Measurements from ENCODE around the gene APCDD1L. TPM values are rescaled to one million over a fixed set of nuclear protein-coding genes. Genes with fewer than 3 reads are reported as not detected.

APCDD1L gene
- total and polyA plus RNA-seq, 2 experiments from 2014 or later = 16.6 to 25.6 TPM

DNA sequence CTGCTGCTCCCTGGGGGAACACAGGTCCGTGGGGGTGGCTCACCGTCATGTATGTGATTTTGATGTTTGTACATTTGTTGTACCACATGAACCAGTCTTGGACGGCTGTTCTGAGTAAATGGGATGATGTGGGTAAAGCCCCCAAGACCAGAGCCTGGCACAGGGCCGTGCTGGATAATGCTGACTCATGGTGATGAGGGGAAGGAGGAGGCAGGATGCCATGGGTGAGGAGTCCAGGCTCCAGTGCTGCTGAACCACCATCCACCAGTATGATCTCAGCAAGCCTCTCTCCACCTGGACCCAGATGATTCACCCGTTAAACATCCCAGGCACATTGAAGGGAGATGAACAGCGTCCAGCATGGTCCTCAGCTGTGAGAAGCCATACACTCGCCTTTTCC lies 9.6 kb upstream of the APCDD1L start:
- Histone ChIP-seq H3F3A (ENCODE audit: insufficient read depth) (peaks cover 13% of the 10 kb centered on the region; the same call in 1 of the 2 replicates), H4K20me1 (ENCODE audit: insufficient read depth) (no peaks in the 10 kb centered on the region), H3K9me2 (ENCODE audit: insufficient read depth) (no peaks in the 10 kb centered on the region), H3K9me3 (ENCODE audit: low read depth) (peaks cover 6% of the 10 kb centered on the region), H2AFZ (no peak overlapping the region), H3K9ac (peak overlapping the region; percentile 45; the same call in 1 of the 2 replicates), H3K79me2 (ENCODE audit: insufficient read depth) (no peaks in the 10 kb centered on the region), H3K4me1 (ENCODE audit: insufficient read depth) (peaks cover 21% of the 10 kb centered on the region), H3K36me3 (ENCODE audit: low read depth) (peaks cover 8% of the 10 kb centered on the region; the same call in 1 of the 2 replicates), H3K27ac (peak overlapping the region; percentile 77), H3K27me3 (replicated peaks; ENCODE audit: insufficient read depth) (no peaks in the 10 kb centered on the region), H3K4me3 (no peak overlapping the region), H3K4me2 (ENCODE audit: unreplicated experiment) (peak overlapping the region; percentile 18)
- 32 to 34% methylated on average over 7 of the region's 7 CpGs for WGBS, 2 experiments (ENCODE audit: low coverage in 1 of 2, low lambda C conversion rate in 2 of 2, missing lambda C conversion rate in 2 of 2)
- in situ Hi-C loops (cut with MboI) = no loop called here
- peak; percentile 66 for DNase-seq
- TF ChIP-seq EZH2 (IDR thresholded peaks at IDR 0.05; ENCODE audit: insufficient read depth, poor library complexity, severe bottlenecking) (no peak), EZH2phosphoT487 (IDR thresholded peaks at IDR 0.05; ENCODE audit: insufficient read depth, low read depth) (no peak)

DNA sequence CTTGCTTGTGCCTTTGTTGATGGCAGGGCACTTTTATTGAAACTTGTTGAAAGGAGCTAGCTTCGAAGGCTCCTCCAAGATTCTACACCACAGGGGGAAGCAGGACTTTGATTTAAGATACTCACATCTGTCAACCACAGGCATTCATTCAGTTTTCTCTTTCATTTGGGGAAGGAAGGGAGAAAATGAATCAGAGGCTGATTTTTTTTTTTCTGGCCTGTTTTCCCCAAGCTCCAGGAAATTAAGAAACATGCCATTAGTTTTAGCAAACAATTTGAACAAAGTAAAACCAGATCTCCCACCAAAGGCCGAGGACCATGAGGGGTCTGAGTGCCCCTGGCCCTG lies 8.7 kb upstream of the APCDD1L start:
- Histone ChIP-seq H2AFZ (peak overlapping the region; percentile 61; the same call in 1 of the 2 replicates), H3K4me1 (ENCODE audit: insufficient read depth) (peaks cover 21% of the 10 kb centered on the region), H3K27me3 (replicated peaks; ENCODE audit: insufficient read depth) (no peaks in the 10 kb centered on the region), H3K9me3 (ENCODE audit: low read depth) (peaks cover 6% of the 10 kb centered on the region), H3F3A (ENCODE audit: insufficient read depth) (peaks cover 13% of the 10 kb centered on the region; the same call in 1 of the 2 replicates), H3K79me2 (ENCODE audit: insufficient read depth) (no peaks in the 10 kb centered on the region), H3K9me2 (ENCODE audit: insufficient read depth) (no peaks in the 10 kb centered on the region), H3K4me3 (no peak overlapping the region), H3K36me3 (ENCODE audit: low read depth) (peaks cover 8% of the 10 kb centered on the region; the same call in 1 of the 2 replicates), H3K27ac (peak overlapping the region; percentile 77), H3K9ac (peak overlapping the region; percentile 45; the same call in 1 of the 2 replicates), H4K20me1 (ENCODE audit: insufficient read depth) (no peaks in the 10 kb centered on the region), H3K4me2 (ENCODE audit: unreplicated experiment) (peak overlapping the region; percentile 28)
- WGBS, 2 experiments (ENCODE audit: low coverage in 1 of 2, low lambda C conversion rate in 2 of 2, missing lambda C conversion rate in 2 of 2) = 21 to 28% methylated on average over 2 of the region's 2 CpGs
- peak; percentile 68 for DNase-seq
- in situ Hi-C loops (cut with MboI) = no loop called here
- no peak for TF ChIP-seq EZH2phosphoT487 (IDR thresholded peaks at IDR 0.05; ENCODE audit: insufficient read depth, low read depth)
- no peak for TF ChIP-seq EZH2 (IDR thresholded peaks at IDR 0.05; ENCODE audit: insufficient read depth, poor library complexity, severe bottlenecking)

- H3K9me2 ChIP-seq (ENCODE audit: insufficient read depth) = no peaks in the 10 kb centered on the region
- H3K4me2 ChIP-seq (ENCODE audit: unreplicated experiment) = peak overlapping the region; percentile 28
- 0 out of 2 replicates have a peak overlapping the region, but pooled peaks have one; percentile 61 for H2AFZ ChIP-seq
- in situ Hi-C loops (cut with MboI) = no loop called here
- no peaks in the 10 kb centered on the region for H3K79me2 ChIP-seq (ENCODE audit: insufficient read depth)
- peaks cover 13% of the 10 kb centered on the region; the same call in 1 of the 2 replicates for H3F3A ChIP-seq (ENCODE audit: insufficient read depth)
- no peaks in the 10 kb centered on the region for H3K27me3 ChIP-seq (replicated peaks; ENCODE audit: insufficient read depth)
- no peak overlapping the region for H3K9ac ChIP-seq
- WGBS, 2 experiments (ENCODE audit: low coverage in 1 of 2, low lambda C conversion rate in 2 of 2, missing lambda C conversion rate in 2 of 2) = 79 to 82% methylated on average over 19 of the region's 19 CpGs
- peaks cover 21% of the 10 kb centered on the region for H3K4me1 ChIP-seq (ENCODE audit: insufficient read depth)
- TF ChIP-seq EZH2 (IDR thresholded peaks at IDR 0.05; ENCODE audit: insufficient read depth, poor library complexity, severe bottlenecking) (no peak), EZH2phosphoT487 (IDR thresholded peaks at IDR 0.05; ENCODE audit: insufficient read depth, low read depth) (no peak)
- DNase-seq = no peak
- H4K20me1 ChIP-seq (ENCODE audit: insufficient read depth) = no peaks in the 10 kb centered on the region
- peak overlapping the region; percentile 77 for H3K27ac ChIP-seq
- H3K36me3 ChIP-seq (ENCODE audit: low read depth) = peaks cover 8% of the 10 kb centered on the region; the same call in 1 of the 2 replicates
- H3K4me3 ChIP-seq = no peak overlapping the region
- H3K9me3 ChIP-seq (ENCODE audit: low read depth) = peaks cover 6% of the 10 kb centered on the region
These were observed 8.1 kb upstream of the APCDD1L start for GRCh38 chr20:58523072-58523970.

DNA sequence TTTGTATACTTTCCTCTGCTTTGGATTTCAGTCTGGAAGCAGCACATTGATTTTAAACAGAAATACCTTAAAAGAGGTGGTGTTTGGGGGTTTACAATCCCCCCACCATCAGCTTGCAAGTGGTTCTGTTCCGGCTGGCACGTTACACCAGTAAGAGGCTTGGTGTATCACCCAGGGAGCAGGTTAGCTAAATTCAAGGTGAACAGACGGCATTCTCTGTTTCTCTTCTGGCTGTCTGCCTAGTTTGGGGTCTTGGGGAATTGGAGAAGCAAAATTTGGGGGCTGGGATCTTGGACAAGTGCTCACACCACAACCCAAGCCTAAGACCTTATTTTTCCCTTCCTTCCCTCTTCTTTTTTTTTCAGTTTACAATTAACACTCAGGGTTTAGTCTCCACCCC lies 7.5 kb upstream of the APCDD1L start:
- no peak overlapping the region for H3K4me2 ChIP-seq (ENCODE audit: unreplicated experiment)
- TF ChIP-seq EZH2 (IDR thresholded peaks at IDR 0.05; ENCODE audit: insufficient read depth, poor library complexity, severe bottlenecking) (no peak), EZH2phosphoT487 (IDR thresholded peaks at IDR 0.05; ENCODE audit: insufficient read depth, low read depth) (no peak)
- in situ Hi-C loops (cut with MboI) = no loop called here

More for the DNA sequence above, 7.5 kb upstream of the APCDD1L start:
- 87 to 98% methylated on average over 3 of the region's 3 CpGs for WGBS, 2 experiments (ENCODE audit: low coverage in 1 of 2, low lambda C conversion rate in 2 of 2, missing lambda C conversion rate in 2 of 2)
- Histone ChIP-seq H3K36me3 (ENCODE audit: low read depth) (peaks cover 8% of the 10 kb centered on the region; the same call in 1 of the 2 replicates), H3K9me3 (ENCODE audit: low read depth) (peaks cover 6% of the 10 kb centered on the region), H3F3A (ENCODE audit: insufficient read depth) (peaks cover 13% of the 10 kb centered on the region; the same call in 1 of the 2 replicates), H4K20me1 (ENCODE audit: insufficient read depth) (no peaks in the 10 kb centered on the region), H3K9me2 (ENCODE audit: insufficient read depth) (no peaks in the 10 kb centered on the region), H2AFZ (no peak overlapping the region), H3K27ac (no peak overlapping the region), H3K4me3 (no peak overlapping the region), H3K4me1 (ENCODE audit: insufficient read depth) (peaks cover 21% of the 10 kb centered on the region), H3K27me3 (replicated peaks; ENCODE audit: insufficient read depth) (no peaks in the 10 kb centered on the region), H3K79me2 (ENCODE audit: insufficient read depth) (0 out of 2 replicates have a peak, but pooled peaks cover 3% of the 10 kb centered on the region), H3K9ac (no peak overlapping the region)
- DNase-seq = no peak
